H9 (cell line): Measurements from ENCODE around the gene STK11IP. TPM values are rescaled to one million over a fixed set of nuclear protein-coding genes. Genes with fewer than 3 reads are reported as not detected.

Source experiments
- DNase-seq: peaks from one replicate; pipeline ENCODE4 v3.0.0-alpha.2; 2017
- H2AFZ ChIP-seq: one replicate; pipeline ENCODE4 v1.6.1; 2013; ENCODE audit warnings: mild to moderate bottlenecking, low read length, control low read depth, moderate library complexity
- H2AK5ac ChIP-seq: 2 replicates; pipeline ENCODE4 v1.6.1; 2013; ENCODE audit warnings: low read length, control low read depth, mixed read lengths; ENCODE audit not compliant: insufficient read length
- H2BK120ac ChIP-seq: one replicate; pipeline ENCODE4 v1.6.1; 2013; ENCODE audit warnings: low read depth, mild to moderate bottlenecking, low read length, control low read depth, inconsistent platforms; ENCODE audit not compliant: poor library complexity, severe bottlenecking
- H2BK12ac ChIP-seq: 2 replicates; pipeline ENCODE4 v1.6.1; 2013; ENCODE audit warnings: low read length, control low read depth, mixed read lengths, low read depth; ENCODE audit not compliant: insufficient read length
- H2BK15ac ChIP-seq: 2 replicates; pipeline ENCODE4 v1.6.1; 2013; ENCODE audit warnings: low read depth, low read length, control low read depth
- H2BK20ac ChIP-seq: one replicate; pipeline ENCODE4 v1.6.1; 2013; ENCODE audit warnings: low read depth, mild to moderate bottlenecking, low read length, control low read depth, inconsistent platforms; ENCODE audit not compliant: poor library complexity, severe bottlenecking
- H2BK5ac ChIP-seq: 2 replicates; pipeline ENCODE4 v1.6.1; 2013; ENCODE audit warnings: low read length, control low read depth, mixed read lengths; ENCODE audit not compliant: insufficient read length
- H3K14ac ChIP-seq: 2 replicates; pipeline ENCODE4 v1.6.1; 2013; ENCODE audit warnings: low read length, control low read depth; ENCODE audit not compliant: insufficient read depth
- H3K18ac ChIP-seq: 2 replicates; pipeline ENCODE4 v1.6.1; 2013; ENCODE audit warnings: low read depth, mild to moderate bottlenecking, mixed read lengths, low read length, control low read depth; ENCODE audit not compliant: insufficient read length
- H3K23ac ChIP-seq: 2 replicates; pipeline ENCODE4 v1.6.1; 2013; ENCODE audit warnings: low read length, control low read depth, mixed read lengths, low read depth; ENCODE audit not compliant: insufficient read length
- H3K23me2 ChIP-seq: 2 replicates; pipeline ENCODE4 v1.6.1; 2013; ENCODE audit warnings: low read depth, mild to moderate bottlenecking, mixed read lengths, low read length, control low read depth; ENCODE audit not compliant: insufficient read length, poor library complexity, severe bottlenecking
- H3K27ac ChIP-seq: 2 replicates; pipeline ENCODE4 v1.5.1; 2013; ENCODE audit warnings: low read length, control low read depth, mixed read lengths, low read depth; ENCODE audit not compliant: insufficient read length
- H3K27me3 ChIP-seq: 2 replicates; pipeline ENCODE4 v1.6.1; 2013; ENCODE audit warnings: low read length, control low read depth, inconsistent platforms; ENCODE audit not compliant: insufficient read depth
- H3K4ac ChIP-seq: 2 replicates; pipeline ENCODE4 v1.6.1; 2013; ENCODE audit warnings: low read depth, mild to moderate bottlenecking, control low read depth, inconsistent platforms, low read length, moderate library complexity
- H3K4me1 ChIP-seq: 2 replicates; pipeline ENCODE4 v1.6.1; 2013; ENCODE audit warnings: low read length, control low read depth, inconsistent platforms; ENCODE audit not compliant: insufficient read depth
- H3K4me2 ChIP-seq: 2 replicates; pipeline ENCODE4 v1.6.1; 2013; ENCODE audit warnings: low read length, control low read depth, mixed read lengths; ENCODE audit not compliant: insufficient read length, insufficient read depth
- H3K56ac ChIP-seq: 2 replicates; pipeline ENCODE4 v1.6.1; 2013; ENCODE audit warnings: low read depth, mild to moderate bottlenecking, mixed read lengths, low read length, control low read depth; ENCODE audit not compliant: insufficient read length
- H3K79me1 ChIP-seq: 2 replicates; pipeline ENCODE4 v1.6.1; 2013; ENCODE audit warnings: low read depth, mild to moderate bottlenecking, moderate library complexity, low read length, control low read depth, inconsistent platforms; ENCODE audit not compliant: insufficient read depth, poor library complexity, severe bottlenecking
- H3K79me2 ChIP-seq: 2 replicates; pipeline ENCODE4 v1.6.1; 2013; ENCODE audit warnings: low read length, control low read depth, inconsistent platforms; ENCODE audit not compliant: insufficient read depth
- H3K9ac ChIP-seq: 2 replicates; pipeline ENCODE4 v1.6.1; 2013; ENCODE audit warnings: low read length, control low read depth, mixed read lengths; ENCODE audit not compliant: insufficient read length; ENCODE audit errors: extremely low read depth
- H3K9me3 ChIP-seq: one replicate; pipeline ENCODE4 v1.6.1; 2013; ENCODE audit warnings: low read depth, low read length, inconsistent platforms; ENCODE audit not compliant: control insufficient read depth
- H3T11ph ChIP-seq: one replicate; pipeline ENCODE4 v1.6.1; 2013; ENCODE audit warnings: mild to moderate bottlenecking, low read length, control low read depth, inconsistent platforms
- H4K20me1 ChIP-seq: one replicate; pipeline ENCODE4 v1.6.1; 2013; ENCODE audit not compliant: control insufficient read depth, insufficient read length, insufficient read depth
- H4K5ac ChIP-seq: 2 replicates; pipeline ENCODE4 v1.6.1; 2013; ENCODE audit warnings: low read depth, mild to moderate bottlenecking, mixed read lengths, low read length, control low read depth; ENCODE audit not compliant: insufficient read length
- H4K8ac ChIP-seq: replicated peaks from 2 replicates; pipeline ENCODE4 v1.6.1; 2013; ENCODE audit warnings: low read length, control low read depth, mixed read lengths, low read depth; ENCODE audit not compliant: insufficient read length
- H4K91ac ChIP-seq: 2 replicates; pipeline ENCODE4 v1.6.1; 2013; ENCODE audit warnings: low read depth, mild to moderate bottlenecking, moderate library complexity, mixed read lengths, low read length, control low read depth; ENCODE audit not compliant: insufficient read length
- H3K27ac Mint-ChIP-seq, 3 experiments: 2 replicates in 2 of 3; 3 replicates in 1 of 3; pipeline ENCODE4 v1.8.0; 2020 to 2021; ENCODE audit warnings: mixed read lengths in 3 of 3, mild to moderate bottlenecking in 1 of 3, moderate library complexity in 1 of 3
- H3K27me3 Mint-ChIP-seq: 2 replicates; pipeline ENCODE4 v1.8.0; 2021; ENCODE audit warnings: low read depth, mild to moderate bottlenecking, moderate library complexity, mixed read lengths
- H3K36me3 Mint-ChIP-seq, 3 experiments: 2 replicates in 2 of 3; 3 replicates in 1 of 3; pipeline ENCODE4 v1.8.0; 2020 to 2021; ENCODE audit warnings: low read depth in 3 of 3, mixed read lengths in 3 of 3; ENCODE audit not compliant: insufficient read depth in 1 of 3
- H3K4me1 Mint-ChIP-seq, 2 experiments: 2 replicates each; pipeline ENCODE4 v1.8.0; 2020; ENCODE audit warnings: mixed read lengths in 2 of 2
- H3K4me3 Mint-ChIP-seq, 2 experiments: 2 replicates in 1 of 2; 3 replicates in 1 of 2; pipeline ENCODE4 v1.8.0; 2020 to 2021; ENCODE audit warnings: mild to moderate bottlenecking in 2 of 2, mixed read lengths in 2 of 2, moderate library complexity in 1 of 2
- H3K9me3 Mint-ChIP-seq, 2 experiments: 2 replicates in 1 of 2; 3 replicates in 1 of 2; pipeline ENCODE4 v1.8.0; 2020; ENCODE audit warnings: mild to moderate bottlenecking in 2 of 2, mixed read lengths in 2 of 2, moderate library complexity in 1 of 2
- CTCF ChIP-seq: fragments of 200-600 bp; sonication (generic); conservative IDR thresholded peaks from 3 replicates; pipeline ENCODE4 v1.8.0; 2021; ENCODE audit warnings: antibody characterized with exemption, mild to moderate bottlenecking
- WGBS: extraction: QIAGEN DNeasy Blood & Tissue Kit; methylation state at CpG from one replicate; pipeline ENCODE4 v1.1.7; 2013; ENCODE audit warnings: missing lambda C conversion rate, low lambda C conversion rate, mixed read lengths; ENCODE audit not compliant: insufficient read length; ENCODE audit errors: extremely low coverage; 5-methylcytosine and 5-hydroxymethylcytosine counted together
- total RNA-seq: library from RNA; stranded (reverse); gene quantifications from 2 replicates; pipeline ENCODE4 v1.2.1, GENCODE V29; 2021

Gene STK11IP
- total RNA-seq, 1 experiment from 2014 or later: 31.1 TPM

GRCh38 chr2:219664944-219665343 is 67.3 kb downstream of the STK11IP start:
- H3K4ac ChIP-seq: no peak overlapping the region

More at GRCh38 chr2:219664944-219665343, 67.3 kb downstream of the STK11IP start:
- no peaks in the 10 kb centered on the region for H3K27me3 ChIP-seq
- H2AFZ ChIP-seq: no peak overlapping the region
- no peaks in the 10 kb centered on the region for H4K20me1 ChIP-seq
- H3K79me1 ChIP-seq: no peaks in the 10 kb centered on the region
- no peak overlapping the region for H3K23ac ChIP-seq
- H2BK12ac ChIP-seq: no peak overlapping the region
- no peak overlapping the region for H3K27ac ChIP-seq
- H4K91ac ChIP-seq: no peak overlapping the region
- Mint-ChIP-seq H3K9me3 (peaks cover 15 to 18% of the 10 kb centered on the region in 2 experiments), H3K27me3 (peaks cover 1% of the 10 kb centered on the region; the same call in 1 of the 2 replicates), H3K4me3 (no peak overlapping the region), H3K4me1 (peaks cover 16 to 23% of the 10 kb centered on the region in 2 experiments), H3K27ac (peak overlapping the region in 1 of 3 experiments; percentile 85; a peak in 1 of 7 replicates), H3K36me3 (peaks cover 3 to 15% (median 13%) of the 10 kb centered on the region in 3 experiments; a peak in 6 of 7 replicates)
- H3K14ac ChIP-seq: no peak overlapping the region
- no peak overlapping the region for H3K56ac ChIP-seq
- H3K79me2 ChIP-seq: no peaks in the 10 kb centered on the region
- H3K4me1 ChIP-seq: no peaks in the 10 kb centered on the region
- H3K4me2 ChIP-seq: no peak overlapping the region
- no peak overlapping the region for H4K8ac ChIP-seq
- no peak overlapping the region for H3K18ac ChIP-seq
- no peak overlapping the region for H4K5ac ChIP-seq
- WGBS: no CpG with 5 or more reads among the region's 4 CpGs
- DNase-seq: peak; percentile 10
- no peak overlapping the region for H2BK15ac ChIP-seq
- H3K9me3 ChIP-seq: no peaks in the 10 kb centered on the region
- no peak for TF ChIP-seq CTCF
- no peaks in the 10 kb centered on the region for H3K23me2 ChIP-seq
- H3K9ac ChIP-seq: no peak overlapping the region
- H2BK5ac ChIP-seq: no peak overlapping the region
- no peak overlapping the region for H2BK120ac ChIP-seq
- H2AK5ac ChIP-seq: no peak overlapping the region
- H3T11ph ChIP-seq: no peak overlapping the region
- no peak overlapping the region for H2BK20ac ChIP-seq
